HG02938 (cell line): Measurements from ENCODE around the gene RASSF7.
"Not testable (repeated sequence)": the region's sequence is repeated elsewhere in the genome, so short reads cannot be mapped to it uniquely, and the experiment has no call there.

Experiments used
- ATAC-seq: cut with Tn5 transposase; IDR thresholded peaks from one replicate; pipeline ENCODE4 v1.9.1; 2021; ENCODE audit warnings: mild to moderate bottlenecking, moderate library complexity; ENCODE audit not compliant: unreplicated experiment

The RASSF7 gene

DNA sequence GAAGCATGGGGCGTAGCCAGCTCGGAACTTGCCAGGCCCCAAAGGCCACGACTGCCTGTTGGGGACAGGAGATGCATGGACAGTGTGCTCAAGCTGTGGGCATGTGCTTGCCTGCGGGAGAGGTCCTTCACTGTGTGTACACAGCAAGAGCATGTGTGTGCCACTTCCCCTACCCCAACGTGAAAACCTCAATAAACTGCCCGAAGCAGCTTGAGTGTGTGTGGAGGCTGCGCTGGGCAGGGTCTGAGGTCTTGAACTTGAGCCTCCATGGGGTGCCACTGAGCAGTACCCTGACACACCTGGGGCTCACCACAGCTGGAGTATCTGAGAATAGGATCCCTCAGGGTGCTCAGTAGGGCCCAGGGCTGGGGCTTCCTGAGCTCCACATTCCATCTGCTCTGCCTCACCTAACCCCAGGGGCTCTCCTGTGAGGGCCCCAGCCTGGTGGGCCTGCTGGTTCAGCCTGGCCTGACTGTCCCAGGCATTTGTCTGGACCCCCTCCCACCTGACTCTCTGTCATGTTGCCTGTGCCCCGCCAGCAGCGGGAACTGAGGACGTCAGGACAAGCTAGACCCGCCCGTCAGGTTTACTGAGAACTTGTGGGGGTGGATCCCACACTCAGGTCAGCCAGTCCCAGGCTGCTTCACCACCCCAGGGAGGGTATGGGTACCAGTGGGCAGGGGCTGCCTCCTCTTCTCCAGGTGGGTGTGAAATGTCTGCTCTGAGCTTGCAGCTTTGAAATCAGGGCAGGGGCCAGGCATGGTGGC, 3.2 kb downstream of the RASSF7 start:
- ATAC-seq = no peak

DNA sequence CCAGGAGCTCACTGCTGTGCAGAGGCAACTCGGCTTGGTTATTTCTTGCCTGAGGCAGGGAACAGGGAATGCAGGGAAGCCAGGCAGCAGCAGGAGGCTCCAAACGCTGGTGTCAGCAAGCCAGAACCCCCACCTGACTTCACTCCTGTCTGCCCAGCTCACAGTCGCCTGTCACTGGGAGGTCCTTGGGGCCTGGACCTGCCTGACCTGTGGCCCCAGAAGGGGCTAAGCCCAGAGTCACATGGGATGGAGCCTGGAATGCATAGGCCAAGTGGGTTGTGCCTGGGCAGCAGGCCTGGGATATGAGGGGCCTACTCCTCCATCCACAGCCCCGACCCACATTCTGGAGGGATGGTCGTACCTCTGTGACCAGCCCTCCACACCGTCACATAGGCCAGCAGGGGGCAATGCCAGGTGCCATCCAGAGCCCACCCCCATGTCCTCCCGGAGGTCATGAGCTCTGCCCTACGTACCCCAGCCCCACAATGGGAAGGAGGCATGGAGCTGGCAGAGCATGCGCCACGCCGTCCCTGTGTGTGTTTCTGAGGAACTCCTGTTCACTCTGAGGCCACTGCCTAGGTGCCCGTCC, 5.2 kb downstream of the RASSF7 start:
- no peak for ATAC-seq

DNA sequence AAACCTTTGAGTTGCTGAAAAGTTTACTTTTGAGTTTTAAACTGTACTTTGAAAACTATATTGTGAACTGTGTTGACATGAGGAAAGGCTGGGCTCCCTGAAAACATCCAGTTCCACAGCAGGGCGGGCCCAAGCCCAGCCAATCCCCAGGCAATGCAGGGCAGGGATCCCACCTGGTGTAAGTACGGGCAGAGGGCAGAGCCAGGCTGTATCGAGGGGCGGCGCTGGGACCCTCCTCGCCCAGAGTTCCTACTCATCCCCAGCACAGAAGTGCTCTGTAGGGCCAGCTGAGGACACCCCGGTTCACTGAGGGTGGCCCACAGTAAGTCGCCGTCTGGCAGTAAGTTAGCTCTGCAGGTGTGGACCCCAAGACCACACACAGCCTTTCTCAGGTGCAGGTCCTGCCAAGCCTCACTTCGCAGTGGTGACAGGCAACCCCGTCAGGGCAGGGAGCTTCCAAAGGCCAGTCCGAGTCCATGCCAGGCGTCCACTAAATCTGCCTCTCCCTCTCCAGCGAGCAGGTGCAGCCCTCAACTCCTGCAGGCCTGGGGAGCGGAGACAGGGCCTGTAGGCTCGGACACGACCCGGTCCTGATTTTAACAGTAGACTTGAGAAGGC, 6.3 kb downstream of the RASSF7 start:
- no peak for ATAC-seq

- ATAC-seq = no peak
These were observed 7.0 kb downstream of the RASSF7 start for GRCh38 chr11:567629-568292.

- ATAC-seq = peak; percentile 88
These were observed 7.8 kb downstream of the RASSF7 start for GRCh38 chr11:568306-569157.

GRCh38 chr11:569158-569885, 8.6 kb downstream of the RASSF7 start:
- ATAC-seq = no peak

DNA sequence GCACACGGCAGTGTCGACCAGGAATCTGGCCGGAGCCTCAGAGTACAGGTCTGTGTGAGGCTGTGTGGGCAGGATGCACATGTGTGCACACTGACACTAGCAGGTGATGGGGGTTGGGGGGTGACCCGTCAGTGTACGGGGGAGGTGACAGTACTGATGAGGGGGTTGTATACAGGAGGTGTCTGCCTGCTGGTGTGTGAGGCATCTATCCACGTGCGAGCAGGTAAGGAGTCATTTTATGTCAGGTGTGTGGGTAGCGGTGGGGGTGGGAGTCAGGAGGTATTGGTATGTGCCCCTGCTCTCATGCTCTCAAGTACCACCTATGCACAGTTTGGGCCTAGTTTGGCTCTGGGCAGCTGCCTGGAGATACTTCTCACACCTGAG, 11.0 kb downstream of the RASSF7 start:
- ATAC-seq = no peak

GRCh38 chr11:573146-573759, 12.5 kb downstream of the RASSF7 start:
- no peak for ATAC-seq

DNA sequence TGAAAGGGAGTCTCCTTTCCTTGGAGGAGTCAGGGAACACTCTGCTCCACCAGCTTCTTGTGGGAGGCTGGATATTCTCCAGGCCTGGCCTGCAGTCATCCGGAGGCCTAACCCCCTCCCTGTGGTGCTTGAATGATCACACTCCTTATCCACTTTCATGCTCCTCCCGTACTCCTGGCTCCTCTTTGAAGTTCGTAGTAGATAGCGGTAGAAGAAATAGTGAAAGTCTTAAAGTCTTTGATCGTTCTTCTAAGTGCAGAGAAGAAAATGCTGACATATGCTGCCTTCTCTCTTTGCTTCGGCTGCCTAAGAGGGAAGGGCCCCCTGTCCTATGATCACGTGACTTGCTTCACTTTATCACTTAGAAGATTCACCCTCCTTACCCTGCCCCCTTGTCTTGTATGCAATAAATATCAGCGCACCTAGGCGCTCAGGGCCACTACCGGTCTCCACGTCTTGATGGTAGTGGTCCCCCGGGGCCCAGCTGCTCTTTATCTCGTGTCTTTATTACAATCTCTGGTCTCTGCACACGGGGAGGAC, 13.3 kb downstream of the RASSF7 start:
- ATAC-seq = not testable (repeated sequence)

DNA sequence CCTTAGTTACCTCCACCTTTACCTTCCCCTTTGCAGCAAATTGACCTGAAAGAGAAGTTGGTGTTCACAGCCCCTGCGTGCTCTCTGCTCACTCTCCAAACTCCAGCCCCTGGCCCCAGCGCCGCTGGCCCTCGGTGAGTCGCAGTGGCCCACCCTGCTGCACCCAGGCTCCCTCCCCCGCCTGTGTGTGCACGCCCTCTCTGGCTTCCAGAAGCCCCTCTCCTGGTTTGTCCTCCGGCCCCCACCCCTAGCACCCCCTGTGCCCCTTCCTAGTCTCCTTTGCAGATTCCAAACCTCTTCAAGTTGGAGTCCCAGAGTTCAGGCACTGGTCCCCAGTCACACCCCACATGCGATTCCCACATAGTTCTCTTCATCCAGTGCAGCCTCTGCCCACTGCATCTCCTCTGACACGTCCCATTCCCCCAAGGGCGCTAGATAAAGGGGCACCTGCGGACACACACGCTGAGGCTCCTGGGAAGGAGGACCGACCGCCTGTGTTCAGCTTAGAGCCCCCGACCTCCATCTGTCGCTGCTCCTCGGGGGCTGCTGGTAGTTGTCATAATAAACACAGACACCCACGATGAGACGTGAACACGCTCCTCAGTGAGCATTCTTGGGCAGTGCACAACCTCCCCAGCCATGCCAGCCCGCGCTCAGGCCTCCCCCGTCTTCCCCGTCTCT, 14.0 kb downstream of the RASSF7 start:
- no peak for ATAC-seq

GRCh38 chr11:575313-575995, 14.7 kb downstream of the RASSF7 start:
- peak; percentile 38 for ATAC-seq

GRCh38 chr11:575996-576768, 15.4 kb downstream of the RASSF7 start, which contains the start of gene PHRF1:
PHRF1 (plus strand) TSS chr11:576470; CDS start chr11:581513, 5,043 bp downstream.
- ATAC-seq = peak; percentile 82

- no peak for ATAC-seq
These were observed 16.2 kb downstream of the RASSF7 start for GRCh38 chr11:576811-577610.

DNA sequence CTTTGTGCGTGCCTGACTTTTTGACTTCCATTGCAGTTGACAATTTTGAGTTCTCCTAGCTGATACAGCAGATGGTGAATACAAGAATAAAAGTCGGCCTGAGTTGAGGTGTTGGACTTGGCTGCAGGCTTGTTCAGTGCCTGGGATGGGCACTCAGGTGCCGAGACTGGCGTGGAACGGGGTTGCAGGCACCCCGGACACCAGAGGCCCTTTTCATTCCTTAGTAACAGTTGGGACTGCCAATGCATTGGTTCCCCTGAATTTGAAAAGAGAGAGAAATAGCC, 16.8 kb downstream of the RASSF7 start:
- ATAC-seq = no peak

DNA sequence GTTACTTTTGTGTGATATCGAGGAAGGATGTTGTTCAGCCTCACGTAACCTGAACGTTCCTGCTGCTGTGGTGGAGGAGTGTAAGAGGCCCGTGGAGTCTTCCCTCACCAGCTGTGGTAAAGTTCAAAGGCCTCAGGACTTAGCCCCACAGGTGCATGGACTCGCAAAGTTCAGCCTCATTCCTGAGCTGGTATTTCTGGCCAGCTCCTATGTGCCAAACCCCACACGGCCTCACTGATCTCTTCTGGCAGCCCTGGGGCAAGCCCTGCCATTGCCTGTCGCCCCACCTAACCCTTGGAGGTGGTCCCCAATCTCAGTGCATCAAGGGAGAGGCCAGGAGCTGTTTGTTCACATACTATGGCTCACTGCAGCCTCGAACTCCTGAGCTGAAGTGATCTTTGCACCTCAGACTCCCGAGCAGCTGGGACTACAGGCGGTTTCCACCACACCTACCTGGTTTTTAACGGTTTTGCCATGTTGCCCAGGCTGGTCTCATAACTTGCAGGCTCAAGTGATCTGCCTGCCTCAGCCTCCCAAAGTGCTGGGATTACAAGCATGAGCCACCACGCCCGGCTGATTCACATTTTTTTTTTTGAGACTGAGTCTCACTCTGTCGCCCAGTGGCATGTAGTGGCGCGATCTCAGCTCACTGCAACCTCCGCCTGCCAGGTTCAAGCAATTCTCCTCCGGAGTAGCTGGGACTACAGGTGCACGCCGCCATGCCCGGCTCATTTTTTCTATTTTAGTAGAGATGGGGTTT, 17.7 kb downstream of the RASSF7 start:
- ATAC-seq = no peak
